HepG2 (cell line): ENCODE measurements around the gene ANTKMT. TPM values are rescaled to one million over a fixed set of nuclear protein-coding genes. Genes with fewer than 3 reads are reported as not detected.

Experiments
- FOXA3 ChIP-seq: IDR thresholded peaks from 2 replicates; pipeline ENCODE4 v1.6.1; 2016; ENCODE audit warnings: missing genetic modification reagents, missing compliant biosample characterization
- HNRNPL ChIP-seq: fragments of 200-400 bp; formaldehyde crosslinking; IDR thresholded peaks from 2 replicates; pipeline ENCODE4 v1.6.1; 2017; ENCODE audit warnings: mild to moderate bottlenecking, low read depth, low read length
- MTA3 ChIP-seq: sonication (generic); formaldehyde crosslinking; IDR thresholded peaks from 2 replicates; pipeline ENCODE4 v1.4.0; 2020; ENCODE audit warnings: missing genetic modification reagents
- POLR2AphosphoS5 ChIP-seq: IDR thresholded peaks from 2 replicates; pipeline ENCODE4 v1.6.1; 2012; ENCODE audit warnings: low read depth, low read length
- RAD21 ChIP-seq: fragments of 450-650 bp; formaldehyde crosslinking; IDR thresholded peaks from 2 replicates; pipeline ENCODE4 v1.5.0; 2020; ENCODE audit warnings: mild to moderate bottlenecking
- RXRB ChIP-seq: IDR thresholded peaks from 2 replicates; pipeline ENCODE4 v1.6.1; 2016; ENCODE audit warnings: borderline replicate concordance, missing genetic modification reagents, missing compliant biosample characterization
- TEAD2 ChIP-seq: sonication (generic); formaldehyde crosslinking; IDR thresholded peaks from 2 replicates; pipeline ENCODE4 v1.9.0; 2021; ENCODE audit warnings: missing genetic modification reagents
- ZFX ChIP-seq: sonication (generic); formaldehyde crosslinking; IDR thresholded peaks from 2 replicates; pipeline ENCODE4 v1.4.0; 2020; ENCODE audit warnings: mild to moderate bottlenecking, low read depth, missing genetic modification reagents, moderate library complexity
- ZNF232 ChIP-seq: sonication (generic); formaldehyde crosslinking; IDR thresholded peaks from 2 replicates; pipeline ENCODE4 v1.4.0; 2020; ENCODE audit warnings: missing genetic modification reagents, borderline replicate concordance
- ZNF333 ChIP-seq: sonication (generic); formaldehyde crosslinking; IDR thresholded peaks from 2 replicates; pipeline ENCODE4 v1.4.0; 2020; ENCODE audit warnings: mild to moderate bottlenecking, missing genetic modification reagents, borderline replicate concordance
- ZNF430 ChIP-seq: sonication (generic); formaldehyde crosslinking; IDR thresholded peaks from 2 replicates; pipeline ENCODE4 v1.9.0; 2021; ENCODE audit warnings: mild to moderate bottlenecking, missing genetic modification reagents
- ZNF496 ChIP-seq: sonication (generic); formaldehyde crosslinking; IDR thresholded peaks from 2 replicates; pipeline ENCODE4 v1.8.1; 2023; ENCODE audit warnings: mild to moderate bottlenecking, moderate library complexity, missing genetic modification reagents; ENCODE audit not compliant: insufficient replicate concordance
- ZNF503 ChIP-seq: sonication (generic); formaldehyde crosslinking; IDR thresholded peaks from 2 replicates; pipeline ENCODE4 v1.4.0; 2020; ENCODE audit warnings: missing genetic modification reagents
- ZNF605 ChIP-seq: sonication (generic); formaldehyde crosslinking; IDR thresholded peaks from 2 replicates; pipeline ENCODE4 v1.8.0; 2022; ENCODE audit warnings: mild to moderate bottlenecking, missing genetic modification reagents
- ZNF768 ChIP-seq: sonication (generic); formaldehyde crosslinking; IDR thresholded peaks from 2 replicates; pipeline ENCODE4 v1.4.0; 2020; ENCODE audit warnings: missing genetic modification reagents
- ZNF878 ChIP-seq: sonication (generic); formaldehyde crosslinking; IDR thresholded peaks from 2 replicates; pipeline ENCODE4 v1.8.1; 2023; ENCODE audit warnings: mild to moderate bottlenecking, missing genetic modification reagents, moderate library complexity
- ZNF883 ChIP-seq: sonication (generic); formaldehyde crosslinking; IDR thresholded peaks from 2 replicates; pipeline ENCODE4 v1.5.1; 2020; ENCODE audit warnings: mild to moderate bottlenecking, missing genetic modification reagents; ENCODE audit errors: not compliant biosample characterization
- ZSCAN9 ChIP-seq: IDR thresholded peaks from 2 replicates; pipeline ENCODE4 v1.6.1; 2016; ENCODE audit warnings: borderline replicate concordance
- ZZZ3 ChIP-seq: sonication (generic); formaldehyde crosslinking; IDR thresholded peaks from 2 replicates; pipeline ENCODE4 v1.4.0; 2020; ENCODE audit warnings: missing genetic modification reagents, mild to moderate bottlenecking, borderline replicate concordance
- polyA plus RNA-seq, 8 experiments: library from polyadenylated mRNA; depleted of rRNA in 3 of 8; stranded (reverse) in 7 of 8; unstranded in 1 of 8; fragments of >200 nt; fragmentation: Illumina TruSeq in 4 of 8; extraction: Trizol in 4 of 8; gene quantifications; 2 replicates each; pipeline versions ENCODE4 v1.2.1 to v1.2.3, GENCODE V29; 2011 to 2016; ENCODE audit warnings: low read depth in 4 of 8, missing spikeins in 1 of 8, mixed read lengths in 1 of 8; ENCODE audit not compliant: insufficient read depth in 1 of 8
- total RNA-seq, 5 experiments: library from RNA; depleted of rRNA; stranded (reverse); fragments of >200 nt; fragmentation: Illumina TruSeq; extraction: Trizol; gene quantifications; 2 replicates each; pipeline ENCODE4 v1.2.3, GENCODE V29; 2016; ENCODE audit warnings: low read depth in 1 of 5
- TF ChIP-seq, protein P1 (sequence below): sonication (generic); formaldehyde crosslinking; IDR thresholded peaks from 2 replicates; pipeline ENCODE4 v1.4.0; 2020; ENCODE audit warnings: missing genetic modification reagents, borderline replicate concordance
- TF ChIP-seq, protein P2 (sequence below): sonication (generic); formaldehyde crosslinking; IDR thresholded peaks from 2 replicates; pipeline ENCODE4 v1.5.1; 2020; ENCODE audit warnings: mild to moderate bottlenecking, missing genetic modification reagents, moderate library complexity
- TF ChIP-seq, protein P3 (sequence below): sonication (generic); formaldehyde crosslinking; conservative IDR thresholded peaks from 2 replicates; pipeline ENCODE4 v1.4.0; 2020; ENCODE audit warnings: missing genetic modification reagents

ANTKMT gene
- total and polyA plus RNA-seq, 2 of the 13 experiments (the other 11 are each of a cell fraction or from before 2014, with no cell fraction given), result 7.5 to 47.8 TPM

DNA sequence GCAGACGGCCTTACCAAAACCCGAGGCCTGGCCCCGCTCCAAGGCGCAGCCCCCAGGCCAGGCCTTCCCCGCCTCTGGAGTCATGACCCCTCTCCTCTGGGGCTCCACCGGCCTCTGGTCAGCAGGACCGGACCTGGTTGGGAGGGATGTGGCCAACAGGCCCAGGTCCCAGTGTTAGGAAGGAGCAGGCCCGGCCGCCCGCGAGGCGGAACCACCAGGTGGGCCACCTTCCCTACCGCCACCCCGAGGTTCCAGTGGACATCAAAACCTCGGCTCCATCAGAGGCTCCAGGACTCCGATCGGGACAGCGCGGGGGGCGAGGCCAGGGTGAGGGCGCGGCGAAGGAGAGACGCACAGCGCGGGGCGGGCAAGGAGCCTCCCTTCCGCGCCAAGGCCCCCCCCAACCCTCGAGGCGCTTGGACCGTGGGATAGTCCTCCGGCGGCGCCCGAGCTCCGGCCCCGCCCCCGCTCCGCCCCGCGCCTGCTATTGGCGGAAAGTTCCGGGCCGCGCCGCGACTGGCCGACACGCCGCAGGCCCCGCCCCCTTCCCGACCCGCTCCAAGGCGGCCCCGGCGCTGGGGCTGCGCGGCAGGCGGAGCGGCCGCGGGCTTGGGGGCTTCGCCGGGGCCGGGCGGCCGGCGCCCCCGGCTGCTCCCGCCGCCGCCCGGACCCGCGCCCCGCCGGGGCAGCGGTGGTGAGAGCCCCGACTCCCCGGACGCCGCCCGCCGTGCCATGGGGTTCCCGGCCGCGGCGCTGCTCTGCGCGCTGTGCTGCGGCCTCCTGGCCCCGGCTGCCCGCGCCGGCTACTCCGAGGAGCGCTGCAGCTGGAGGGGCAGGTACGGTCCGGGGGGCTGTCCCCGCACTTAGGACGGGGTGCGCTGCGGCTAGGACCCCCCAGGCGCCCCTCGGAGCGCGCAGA lies 6.1 kb upstream of the ANTKMT start, which contains the start of gene METRN (continued):
- TF ChIP-seq ZZZ3 (CRISPR knock-in tag) (no peak), FOXA3 (CRISPR knock-in tag) (no peak), ZNF503 (CRISPR knock-in tag) (no peak), ZFX (peak; percentile 54; the same call in 1 of the 2 replicates), ZNF232 (no peak), ZNF430 (CRISPR knock-in tag) (0 out of 2 replicates have a peak, but pooled peaks have one; percentile 33), ZNF883 (CRISPR knock-in tag) (peak; percentile 60), POLR2AphosphoS5 (no peak), RAD21 (CRISPR knock-in tag) (no peak), MTA3 (CRISPR knock-in tag) (no peak), ZNF605 (CRISPR knock-in tag) (no peak), ZNF333 (no peak), ZNF878 (CRISPR knock-in tag) (no peak), ZNF768 (CRISPR knock-in tag) (no peak), TEAD2 (no peak), RXRB (CRISPR knock-in tag) (no peak), ZSCAN9 (CRISPR knock-in tag) (no peak), HNRNPL (no peak), ZNF496 (CRISPR knock-in tag) (no peak)
- TF ChIP-seq, protein P1, sequence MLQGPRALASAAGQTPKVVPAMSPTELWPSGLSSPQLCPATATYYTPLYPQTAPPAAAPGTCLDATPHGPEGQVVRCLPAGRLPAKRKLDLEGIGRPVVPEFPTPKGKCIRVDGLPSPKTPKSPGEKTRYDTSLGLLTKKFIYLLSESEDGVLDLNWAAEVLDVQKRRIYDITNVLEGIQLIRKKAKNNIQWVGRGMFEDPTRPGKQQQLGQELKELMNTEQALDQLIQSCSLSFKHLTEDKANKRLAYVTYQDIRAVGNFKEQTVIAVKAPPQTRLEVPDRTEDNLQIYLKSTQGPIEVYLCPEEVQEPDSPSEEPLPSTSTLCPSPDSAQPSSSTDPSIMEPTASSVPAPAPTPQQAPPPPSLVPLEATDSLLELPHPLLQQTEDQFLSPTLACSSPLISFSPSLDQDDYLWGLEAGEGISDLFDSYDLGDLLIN (CRISPR knock-in tag), result no peak
- TF ChIP-seq, protein P2, sequence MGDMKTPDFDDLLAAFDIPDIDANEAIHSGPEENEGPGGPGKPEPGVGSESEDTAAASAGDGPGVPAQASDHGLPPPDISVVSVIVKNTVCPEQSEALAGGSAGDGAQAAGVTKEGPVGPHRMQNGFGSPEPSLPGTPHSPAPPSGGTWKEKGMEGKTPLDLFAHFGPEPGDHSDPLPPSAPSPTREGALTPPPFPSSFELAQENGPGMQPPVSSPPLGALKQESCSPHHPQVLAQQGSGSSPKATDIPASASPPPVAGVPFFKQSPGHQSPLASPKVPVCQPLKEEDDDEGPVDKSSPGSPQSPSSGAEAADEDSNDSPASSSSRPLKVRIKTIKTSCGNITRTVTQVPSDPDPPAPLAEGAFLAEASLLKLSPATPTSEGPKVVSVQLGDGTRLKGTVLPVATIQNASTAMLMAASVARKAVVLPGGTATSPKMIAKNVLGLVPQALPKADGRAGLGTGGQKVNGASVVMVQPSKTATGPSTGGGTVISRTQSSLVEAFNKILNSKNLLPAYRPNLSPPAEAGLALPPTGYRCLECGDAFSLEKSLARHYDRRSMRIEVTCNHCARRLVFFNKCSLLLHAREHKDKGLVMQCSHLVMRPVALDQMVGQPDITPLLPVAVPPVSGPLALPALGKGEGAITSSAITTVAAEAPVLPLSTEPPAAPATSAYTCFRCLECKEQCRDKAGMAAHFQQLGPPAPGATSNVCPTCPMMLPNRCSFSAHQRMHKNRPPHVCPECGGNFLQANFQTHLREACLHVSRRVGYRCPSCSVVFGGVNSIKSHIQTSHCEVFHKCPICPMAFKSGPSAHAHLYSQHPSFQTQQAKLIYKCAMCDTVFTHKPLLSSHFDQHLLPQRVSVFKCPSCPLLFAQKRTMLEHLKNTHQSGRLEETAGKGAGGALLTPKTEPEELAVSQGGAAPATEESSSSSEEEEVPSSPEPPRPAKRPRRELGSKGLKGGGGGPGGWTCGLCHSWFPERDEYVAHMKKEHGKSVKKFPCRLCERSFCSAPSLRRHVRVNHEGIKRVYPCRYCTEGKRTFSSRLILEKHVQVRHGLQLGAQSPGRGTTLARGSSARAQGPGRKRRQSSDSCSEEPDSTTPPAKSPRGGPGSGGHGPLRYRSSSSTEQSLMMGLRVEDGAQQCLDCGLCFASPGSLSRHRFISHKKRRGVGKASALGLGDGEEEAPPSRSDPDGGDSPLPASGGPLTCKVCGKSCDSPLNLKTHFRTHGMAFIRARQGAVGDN (CRISPR knock-in tag), result peak; percentile 78
- TF ChIP-seq, protein P3, sequence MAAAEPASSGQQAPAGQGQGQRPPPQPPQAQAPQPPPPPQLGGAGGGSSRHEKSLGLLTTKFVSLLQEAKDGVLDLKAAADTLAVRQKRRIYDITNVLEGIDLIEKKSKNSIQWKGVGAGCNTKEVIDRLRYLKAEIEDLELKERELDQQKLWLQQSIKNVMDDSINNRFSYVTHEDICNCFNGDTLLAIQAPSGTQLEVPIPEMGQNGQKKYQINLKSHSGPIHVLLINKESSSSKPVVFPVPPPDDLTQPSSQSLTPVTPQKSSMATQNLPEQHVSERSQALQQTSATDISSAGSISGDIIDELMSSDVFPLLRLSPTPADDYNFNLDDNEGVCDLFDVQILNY (CRISPR knock-in tag), result no peak
